HG02885 (cell line): ENCODE results near the gene LGALS4.
"Not testable (repeated sequence)": the region's sequence is repeated elsewhere in the genome, so short reads cannot be mapped to it uniquely, and the experiment has no call there.

Experiments
- ATAC-seq: cut with Tn5 transposase; IDR thresholded peaks from one replicate; pipeline ENCODE4 v1.9.1; 2021; ENCODE audit warnings: mild to moderate bottlenecking; ENCODE audit not compliant: unreplicated experiment, poor library complexity

LGALS4 gene

GRCh38 chr19:38843175-38843758, 30.5 kb upstream of the LGALS4 start:
- ATAC-seq: no peak

GRCh38 chr19:38842439-38843174, 29.9 kb upstream of the LGALS4 start:
- ATAC-seq: no peak

GRCh38 chr19:38841787-38842438, 29.2 kb upstream of the LGALS4 start:
- ATAC-seq: no peak

GRCh38 chr19:38841180-38841766, 28.5 kb upstream of the LGALS4 start:
- ATAC-seq: no peak

GRCh38 chr19:38840583-38840968, 27.8 kb upstream of the LGALS4 start:
- no peak for ATAC-seq

GRCh38 chr19:38839816-38840582, 27.3 kb upstream of the LGALS4 start:
- no peak for ATAC-seq

GRCh38 chr19:38838986-38839761, 26.4 kb upstream of the LGALS4 start:
- ATAC-seq: no peak

GRCh38 chr19:38838208-38838985, 25.7 kb upstream of the LGALS4 start:
- no peak for ATAC-seq

GRCh38 chr19:38837656-38838121, 24.9 kb upstream of the LGALS4 start:
- ATAC-seq: no peak

- no peak for ATAC-seq
Measured at GRCh38 chr19:38836983-38837626, 24.4 kb upstream of the LGALS4 start.

- ATAC-seq: no peak
Measured at GRCh38 chr19:38836159-38836982, 23.6 kb upstream of the LGALS4 start.

- ATAC-seq: no peak
Measured at GRCh38 chr19:38834590-38834989, 21.8 kb upstream of the LGALS4 start.

GRCh38 chr19:38834104-38834490, 21.4 kb upstream of the LGALS4 start:
- ATAC-seq: no peak

GRCh38 chr19:38833092-38833425, 20.3 kb upstream of the LGALS4 start:
- no peak for ATAC-seq

GRCh38 chr19:38831142-38831605, 18.4 kb upstream of the LGALS4 start:
- ATAC-seq: peak; percentile 34

GRCh38 chr19:38830039-38830733, 17.4 kb upstream of the LGALS4 start:
- no peak for ATAC-seq

- ATAC-seq: not testable (repeated sequence)
Measured at GRCh38 chr19:38829203-38829602, 16.5 kb upstream of the LGALS4 start.
